Measurements from ENCODE around the gene PHB1.
"Not testable (repeated sequence)": the region's sequence is repeated elsewhere in the genome, so short reads cannot be mapped to it uniquely, and the experiment has no call there.

GRCh38 chr17:49389514-49390347, 25.0 kb downstream of the PHB1 start:
- not testable (repeated sequence) for TF ChIP-seq CTCF, POLR2A, EP300 (IDR thresholded peaks at IDR 0.05)

All from tibial nerve (tissue), 4 donors.